HEK293 (cell line): ENCODE results near the gene RRP8.

Experiments
- CTCF ChIA-PET: fragments of 350-600 bp; formaldehyde crosslinking; extraction: SDS; loops from one replicate; lab custom pipeline; 2021; ENCODE audit warnings: antibody characterized with exemption; lab: Yijun Ruan, JAX
- POLR2A ChIA-PET: fragments of 300-600 bp; formaldehyde crosslinking; extraction: SDS; loops from one replicate; lab custom pipeline; 2020; ENCODE audit warnings: antibody characterized with exemption, inconsistent platforms; lab: Yijun Ruan, JAX
- H3K27ac ChIP-seq: fragments of 200-500 bp; sonication (Bioruptor generic); 2 replicates; pipeline ENCODE4 v1.5.1; 2014; ENCODE audit warnings: low read depth, low read length, control low read depth, inconsistent platforms; ENCODE audit errors: extremely low read depth
- H3K36me3 ChIP-seq, 2 experiments: fragments of 200-500 bp in 1 of 2; sonication (Bioruptor generic) in 1 of 2; 1 replicate in 1 of 2; 2 replicates in 1 of 2; pipeline ENCODE4 v1.5.1; 2014 to 2017; ENCODE audit warnings: inconsistent platforms in 2 of 2, low read length in 2 of 2; ENCODE audit not compliant: control insufficient read depth in 2 of 2, insufficient read depth in 1 of 2
- H3K4me1 ChIP-seq: fragments of 200-500 bp; sonication (Bioruptor generic); 2 replicates; pipeline ENCODE4 v1.5.1; 2014; ENCODE audit warnings: mild to moderate bottlenecking, low read length, inconsistent platforms; ENCODE audit not compliant: control insufficient read depth, insufficient read depth
- H3K4me3 ChIP-seq: 2 replicates; pipeline ENCODE4 v1.5.1; 2011; ENCODE audit warnings: low read depth, mild to moderate bottlenecking, control low read depth, low read length, moderate library complexity
- H3K9me3 ChIP-seq: fragments of 200-500 bp; sonication (Bioruptor generic); 2 replicates; pipeline ENCODE4 v1.5.1; 2014; ENCODE audit warnings: low read depth, low read length, inconsistent platforms; ENCODE audit not compliant: control insufficient read depth, insufficient read depth
- BCL11B ChIP-seq: fragments of 450-650 bp; formaldehyde crosslinking; IDR thresholded peaks from 2 replicates; pipeline ENCODE4 v1.5.1; 2016; ENCODE audit warnings: low read depth, missing biosample characterization, missing genetic modification characterization
- HOXD13 ChIP-seq: sonication (generic); formaldehyde crosslinking; IDR thresholded peaks from 2 replicates; pipeline ENCODE4 v1.8.0; 2022; ENCODE audit warnings: missing genetic modification reagents, borderline replicate concordance
- IKZF3 ChIP-seq: fragments of 450-650 bp; IDR thresholded peaks from 2 replicates; pipeline ENCODE4 v1.5.0; 2018; ENCODE audit warnings: missing biosample characterization, mild to moderate bottlenecking, missing genetic modification characterization, moderate library complexity
- MYNN ChIP-seq: fragments of 450-650 bp; formaldehyde crosslinking; IDR thresholded peaks from 2 replicates; pipeline ENCODE4 v1.5.1; 2016; ENCODE audit warnings: missing biosample characterization, missing genetic modification characterization, borderline replicate concordance
- MZF1 ChIP-seq: fragments of 450-650 bp; formaldehyde crosslinking; IDR thresholded peaks from 2 replicates; pipeline ENCODE4 v1.5.1; 2017; ENCODE audit warnings: missing biosample characterization, missing genetic modification characterization, borderline replicate concordance
- SCRT1 ChIP-seq: fragments of 450-650 bp; formaldehyde crosslinking; IDR thresholded peaks from 2 replicates; pipeline ENCODE4 v1.5.1; 2016; ENCODE audit warnings: missing biosample characterization, missing genetic modification characterization, borderline replicate concordance
- SCRT2 ChIP-seq: fragments of 450-650 bp; formaldehyde crosslinking; IDR thresholded peaks from 2 replicates; pipeline ENCODE4 v1.5.1; 2016; ENCODE audit warnings: missing biosample characterization, missing genetic modification characterization
- ZFP3 ChIP-seq: fragments of 450-650 bp; formaldehyde crosslinking; IDR thresholded peaks from 2 replicates; pipeline ENCODE4 v1.5.1; 2016; ENCODE audit warnings: low read depth, missing biosample characterization, missing genetic modification characterization
- ZNF132 ChIP-seq: fragments of 450-650 bp; formaldehyde crosslinking; IDR thresholded peaks from 2 replicates; pipeline ENCODE4 v1.5.1; 2017; ENCODE audit warnings: missing biosample characterization, missing genetic modification characterization, borderline replicate concordance
- ZNF133 ChIP-seq: fragments of 450-650 bp; formaldehyde crosslinking; IDR thresholded peaks from 2 replicates; pipeline ENCODE4 v1.5.1; 2016; ENCODE audit warnings: missing biosample characterization, missing genetic modification characterization
- ZNF16 ChIP-seq: fragments of 450-650 bp; formaldehyde crosslinking; IDR thresholded peaks from 2 replicates; pipeline ENCODE4 v1.5.1; 2016; ENCODE audit warnings: low read depth, missing biosample characterization, missing genetic modification characterization
- ZNF214 ChIP-seq: fragments of 450-650 bp; formaldehyde crosslinking; IDR thresholded peaks from 2 replicates; pipeline ENCODE4 v1.5.1; 2017; ENCODE audit warnings: missing biosample characterization, mild to moderate bottlenecking, missing genetic modification characterization, borderline replicate concordance
- ZNF623 ChIP-seq: fragments of 450-650 bp; formaldehyde crosslinking; IDR thresholded peaks from 2 replicates; pipeline ENCODE4 v1.5.1; 2016; ENCODE audit warnings: missing biosample characterization, missing genetic modification characterization
- ZNF776 ChIP-seq: fragments of 450-650 bp; formaldehyde crosslinking; IDR thresholded peaks from 2 replicates; pipeline ENCODE4 v1.5.0; 2017; ENCODE audit warnings: missing biosample characterization, missing genetic modification characterization, borderline replicate concordance
- TF ChIP-seq, protein P1 (sequence below): fragments of 450-650 bp; formaldehyde crosslinking; IDR thresholded peaks from 2 replicates; pipeline ENCODE4 v1.5.1; 2017; ENCODE audit warnings: missing biosample characterization, missing genetic modification characterization
- TF ChIP-seq, protein P2 (sequence below): fragments of 450-650 bp; formaldehyde crosslinking; IDR thresholded peaks from 2 replicates; pipeline ENCODE4 v1.5.1; 2016; ENCODE audit warnings: missing biosample characterization, missing genetic modification characterization
- TF ChIP-seq, protein P3 (sequence below): fragments of 450-650 bp; formaldehyde crosslinking; IDR thresholded peaks from 2 replicates; pipeline ENCODE4 v1.5.1; 2016; ENCODE audit warnings: missing biosample characterization, missing genetic modification characterization
- TF ChIP-seq, protein P4 (sequence below): fragments of 450-650 bp; formaldehyde crosslinking; IDR thresholded peaks from 2 replicates; pipeline ENCODE4 v1.5.1; 2016; ENCODE audit warnings: missing biosample characterization, missing genetic modification characterization

Gene RRP8

DNA sequence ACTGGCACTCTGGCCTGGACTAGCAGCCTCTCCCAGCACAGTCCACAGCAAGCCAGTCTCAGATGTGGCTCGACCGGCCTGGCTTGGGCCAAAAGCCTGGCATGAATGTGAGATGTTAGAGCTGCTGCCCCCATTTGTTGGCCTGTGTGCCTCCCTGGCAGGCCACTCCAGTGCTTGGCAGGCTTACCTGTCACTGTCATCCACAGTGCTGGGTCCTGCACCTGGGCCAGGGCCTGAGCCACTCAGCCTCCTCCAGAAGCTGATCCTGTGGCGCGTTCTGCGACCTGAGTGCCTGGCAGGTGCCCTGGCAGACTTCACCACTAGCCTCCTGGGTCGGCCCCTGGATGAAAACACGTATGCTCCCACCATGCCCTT lies 36.1 kb downstream of the RRP8 start:
- Histone ChIP-seq H3K4me3 (no peak overlapping the region), H3K9me3 (no peaks in the 10 kb centered on the region), H3K27ac (no peak overlapping the region)
- CTCF ChIA-PET, result interaction anchor here (1.5 kb wide), 1 partner anchor 205 kb away, joined by 5 read pairs; no protein-coding TSS in a partner anchor
- TF ChIP-seq BCL11B (tag by site-specific recombination), result no peak
- TF ChIP-seq ZNF623 (tag by site-specific recombination), result no peak
- TF ChIP-seq ZNF16 (tag by site-specific recombination), result no peak
- TF ChIP-seq, protein P1, sequence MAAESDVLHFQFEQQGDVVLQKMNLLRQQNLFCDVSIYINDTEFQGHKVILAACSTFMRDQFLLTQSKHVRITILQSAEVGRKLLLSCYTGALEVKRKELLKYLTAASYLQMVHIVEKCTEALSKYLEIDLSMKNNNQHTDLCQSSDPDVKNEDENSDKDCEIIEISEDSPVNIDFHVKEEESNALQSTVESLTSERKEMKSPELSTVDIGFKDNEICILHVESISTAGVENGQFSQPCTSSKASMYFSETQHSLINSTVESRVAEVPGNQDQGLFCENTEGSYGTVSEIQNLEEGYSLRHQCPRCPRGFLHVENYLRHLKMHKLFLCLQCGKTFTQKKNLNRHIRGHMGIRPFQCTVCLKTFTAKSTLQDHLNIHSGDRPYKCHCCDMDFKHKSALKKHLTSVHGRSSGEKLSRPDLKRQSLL (tag by site-specific recombination), result no peak
- TF ChIP-seq, protein P2, sequence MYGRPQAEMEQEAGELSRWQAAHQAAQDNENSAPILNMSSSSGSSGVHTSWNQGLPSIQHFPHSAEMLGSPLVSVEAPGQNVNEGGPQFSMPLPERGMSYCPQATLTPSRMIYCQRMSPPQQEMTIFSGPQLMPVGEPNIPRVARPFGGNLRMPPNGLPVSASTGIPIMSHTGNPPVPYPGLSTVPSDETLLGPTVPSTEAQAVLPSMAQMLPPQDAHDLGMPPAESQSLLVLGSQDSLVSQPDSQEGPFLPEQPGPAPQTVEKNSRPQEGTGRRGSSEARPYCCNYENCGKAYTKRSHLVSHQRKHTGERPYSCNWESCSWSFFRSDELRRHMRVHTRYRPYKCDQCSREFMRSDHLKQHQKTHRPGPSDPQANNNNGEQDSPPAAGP, result no peak
- no peak for TF ChIP-seq IKZF3 (tag by site-specific recombination)
- TF ChIP-seq ZNF133 (tag by site-specific recombination), result no peak
- no peak for TF ChIP-seq ZFP3 (tag by site-specific recombination)
- no peak for TF ChIP-seq ZNF214 (tag by site-specific recombination)
- TF ChIP-seq, protein P3, sequence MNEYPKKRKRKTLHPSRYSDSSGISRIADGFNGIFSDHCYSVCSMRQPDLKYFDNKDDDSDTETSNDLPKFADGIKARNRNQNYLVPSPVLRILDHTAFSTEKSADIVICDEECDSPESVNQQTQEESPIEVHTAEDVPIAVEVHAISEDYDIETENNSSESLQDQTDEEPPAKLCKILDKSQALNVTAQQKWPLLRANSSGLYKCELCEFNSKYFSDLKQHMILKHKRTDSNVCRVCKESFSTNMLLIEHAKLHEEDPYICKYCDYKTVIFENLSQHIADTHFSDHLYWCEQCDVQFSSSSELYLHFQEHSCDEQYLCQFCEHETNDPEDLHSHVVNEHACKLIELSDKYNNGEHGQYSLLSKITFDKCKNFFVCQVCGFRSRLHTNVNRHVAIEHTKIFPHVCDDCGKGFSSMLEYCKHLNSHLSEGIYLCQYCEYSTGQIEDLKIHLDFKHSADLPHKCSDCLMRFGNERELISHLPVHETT, result no peak
- TF ChIP-seq ZNF132 (tag by site-specific recombination), result no peak
- TF ChIP-seq SCRT2 (tag by site-specific recombination), result no peak
- TF ChIP-seq MYNN, result no peak
- TF ChIP-seq ZNF776, result no peak
- no peak for TF ChIP-seq HOXD13 (CRISPR knock-in tag)
- TF ChIP-seq, all 188 proteins: peak for 0
- Histone ChIP-seq H3K36me3 (peaks cover 0 to 3% of the 10 kb centered on the region in 2 experiments; a peak in 1 of 3 replicates), H3K4me1 (no peaks in the 10 kb centered on the region)
- POLR2A ChIA-PET, result no interaction called here

DNA sequence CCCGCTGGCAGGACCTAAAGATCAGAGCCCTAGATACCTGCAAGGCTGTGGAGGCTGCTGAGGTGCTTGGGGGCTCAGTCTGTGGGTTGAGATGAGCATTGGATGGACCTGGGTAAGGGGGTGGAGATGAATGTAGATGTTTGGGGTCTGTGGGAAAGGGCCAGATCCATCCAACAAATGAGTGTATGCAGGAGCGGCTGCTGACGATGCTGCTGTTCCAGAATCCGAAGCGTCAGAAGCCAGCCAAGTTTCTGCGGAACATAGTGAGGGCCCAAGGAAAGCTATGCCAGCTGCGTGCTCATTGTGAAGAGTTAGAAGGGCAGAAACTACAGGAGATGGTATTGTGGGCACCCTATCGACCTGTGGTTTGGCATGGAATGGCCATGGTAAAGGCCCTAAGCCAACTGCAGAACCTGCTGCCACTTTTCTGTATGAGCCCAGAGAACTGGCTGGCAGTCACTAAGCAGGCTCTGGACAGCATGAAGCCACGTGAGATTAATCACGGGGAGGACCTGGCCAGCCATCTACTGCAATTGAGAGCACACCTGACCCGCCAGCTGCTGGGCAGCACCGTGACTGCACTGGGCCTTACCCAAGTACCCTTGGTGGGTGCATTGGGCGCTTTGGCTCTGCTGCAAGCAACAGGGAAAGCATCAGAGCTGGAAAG lies 36.6 kb downstream of the RRP8 start:
- CTCF ChIA-PET, result no interaction called here
- no peak overlapping the region for H3K4me3 ChIP-seq
- TF ChIP-seq, protein P4, sequence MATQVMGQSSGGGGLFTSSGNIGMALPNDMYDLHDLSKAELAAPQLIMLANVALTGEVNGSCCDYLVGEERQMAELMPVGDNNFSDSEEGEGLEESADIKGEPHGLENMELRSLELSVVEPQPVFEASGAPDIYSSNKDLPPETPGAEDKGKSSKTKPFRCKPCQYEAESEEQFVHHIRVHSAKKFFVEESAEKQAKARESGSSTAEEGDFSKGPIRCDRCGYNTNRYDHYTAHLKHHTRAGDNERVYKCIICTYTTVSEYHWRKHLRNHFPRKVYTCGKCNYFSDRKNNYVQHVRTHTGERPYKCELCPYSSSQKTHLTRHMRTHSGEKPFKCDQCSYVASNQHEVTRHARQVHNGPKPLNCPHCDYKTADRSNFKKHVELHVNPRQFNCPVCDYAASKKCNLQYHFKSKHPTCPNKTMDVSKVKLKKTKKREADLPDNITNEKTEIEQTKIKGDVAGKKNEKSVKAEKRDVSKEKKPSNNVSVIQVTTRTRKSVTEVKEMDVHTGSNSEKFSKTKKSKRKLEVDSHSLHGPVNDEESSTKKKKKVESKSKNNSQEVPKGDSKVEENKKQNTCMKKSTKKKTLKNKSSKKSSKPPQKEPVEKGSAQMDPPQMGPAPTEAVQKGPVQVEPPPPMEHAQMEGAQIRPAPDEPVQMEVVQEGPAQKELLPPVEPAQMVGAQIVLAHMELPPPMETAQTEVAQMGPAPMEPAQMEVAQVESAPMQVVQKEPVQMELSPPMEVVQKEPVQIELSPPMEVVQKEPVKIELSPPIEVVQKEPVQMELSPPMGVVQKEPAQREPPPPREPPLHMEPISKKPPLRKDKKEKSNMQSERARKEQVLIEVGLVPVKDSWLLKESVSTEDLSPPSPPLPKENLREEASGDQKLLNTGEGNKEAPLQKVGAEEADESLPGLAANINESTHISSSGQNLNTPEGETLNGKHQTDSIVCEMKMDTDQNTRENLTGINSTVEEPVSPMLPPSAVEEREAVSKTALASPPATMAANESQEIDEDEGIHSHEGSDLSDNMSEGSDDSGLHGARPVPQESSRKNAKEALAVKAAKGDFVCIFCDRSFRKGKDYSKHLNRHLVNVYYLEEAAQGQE (tag by site-specific recombination), result no peak
- TF ChIP-seq, protein P2, result no peak
- TF ChIP-seq MZF1 (tag by site-specific recombination), result no peak
- TF ChIP-seq SCRT1 (tag by site-specific recombination), result no peak
- TF ChIP-seq, all 188 proteins: peak for 0
- H3K4me1 ChIP-seq, result no peaks in the 10 kb centered on the region
- H3K36me3 ChIP-seq, result peaks cover 0 to 3% of the 10 kb centered on the region in 2 experiments; a peak in 1 of 3 replicates
- no peak overlapping the region for H3K27ac ChIP-seq
- POLR2A ChIA-PET, result no interaction called here
- H3K9me3 ChIP-seq, result no peaks in the 10 kb centered on the region
